GM12864 (cell line): ENCODE results near the gene RNF166.

Experiments used
- DNase-seq: peaks from one replicate; pipeline ENCODE4 v3.0.0-alpha.2; 2011; ENCODE audit warnings: low read depth
- H3K4me3 ChIP-seq: 2 replicates; pipeline ENCODE4 v1.5.1; 2011; ENCODE audit warnings: mild to moderate bottlenecking, low read depth, low read length, control low read depth
- CTCF ChIP-seq: IDR thresholded peaks from 2 replicates; pipeline ENCODE4 v1.5.1; 2011; ENCODE audit warnings: low read depth, mild to moderate bottlenecking, moderate library complexity, low read length, control low read depth, inconsistent platforms; ENCODE audit errors: missing control alignments

Gene RNF166

GRCh38 chr16:88695753-88696152 lies 10.5 kb downstream of the RNF166 start:
- TF ChIP-seq CTCF = no peak
- H3K4me3 ChIP-seq = no peak overlapping the region
- DNase-seq = no peak

- no peak for TF ChIP-seq CTCF
- no peak for DNase-seq
- H3K4me3 ChIP-seq = no peak overlapping the region
These were observed 11.0 kb downstream of the RNF166 start for GRCh38 chr16:88695218-88695617.

- no peak overlapping the region for H3K4me3 ChIP-seq
- no peak for TF ChIP-seq CTCF
- no peak for DNase-seq
These were observed 11.8 kb downstream of the RNF166 start for GRCh38 chr16:88694221-88695087.

GRCh38 chr16:88693420-88694177 lies 12.6 kb downstream of the RNF166 start:
- no peak for TF ChIP-seq CTCF
- H3K4me3 ChIP-seq = no peak overlapping the region
- DNase-seq = no peak

- no peak overlapping the region for H3K4me3 ChIP-seq
- no peak for DNase-seq
- TF ChIP-seq CTCF = no peak
These were observed 13.3 kb downstream of the RNF166 start for GRCh38 chr16:88692861-88693260.

- no peak for DNase-seq
- TF ChIP-seq CTCF = no peak
- H3K4me3 ChIP-seq = no peak overlapping the region
These were observed 14.2 kb downstream of the RNF166 start for GRCh38 chr16:88691924-88692560.
